HuH-7 (cell line): ENCODE data around the gene IKZF4.
"Not testable (repeated sequence)": the region's sequence is repeated elsewhere in the genome, so short reads cannot be mapped to it uniquely, and the experiment has no call there.

ENCODE experiments used
- DNase-seq: peaks from one replicate; pipeline ENCODE4 v3.0.0; 2011; ENCODE audit warnings: low spot score

Gene IKZF4

DNA sequence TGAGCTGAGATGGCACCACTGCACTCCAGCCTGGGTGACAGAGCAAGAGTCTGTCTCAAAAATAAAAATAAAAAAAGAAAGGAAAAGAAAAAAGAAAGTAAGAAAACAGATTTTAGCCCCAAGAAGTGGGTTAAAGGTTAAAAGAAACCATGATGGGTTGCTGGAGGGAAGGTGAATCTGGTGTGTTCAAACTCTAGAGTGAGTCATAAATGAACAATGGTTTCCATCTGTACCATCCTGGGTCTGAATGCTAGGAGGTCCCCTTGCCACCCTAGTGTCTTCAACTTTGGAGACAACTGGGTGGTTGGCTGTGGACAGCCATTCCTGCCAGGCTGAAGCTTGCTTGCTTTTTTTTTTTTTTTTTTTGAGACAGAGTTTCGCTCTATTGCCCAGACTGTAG, 19.3 kb downstream of the IKZF4 start:
- DNase-seq = no peak

DNA sequence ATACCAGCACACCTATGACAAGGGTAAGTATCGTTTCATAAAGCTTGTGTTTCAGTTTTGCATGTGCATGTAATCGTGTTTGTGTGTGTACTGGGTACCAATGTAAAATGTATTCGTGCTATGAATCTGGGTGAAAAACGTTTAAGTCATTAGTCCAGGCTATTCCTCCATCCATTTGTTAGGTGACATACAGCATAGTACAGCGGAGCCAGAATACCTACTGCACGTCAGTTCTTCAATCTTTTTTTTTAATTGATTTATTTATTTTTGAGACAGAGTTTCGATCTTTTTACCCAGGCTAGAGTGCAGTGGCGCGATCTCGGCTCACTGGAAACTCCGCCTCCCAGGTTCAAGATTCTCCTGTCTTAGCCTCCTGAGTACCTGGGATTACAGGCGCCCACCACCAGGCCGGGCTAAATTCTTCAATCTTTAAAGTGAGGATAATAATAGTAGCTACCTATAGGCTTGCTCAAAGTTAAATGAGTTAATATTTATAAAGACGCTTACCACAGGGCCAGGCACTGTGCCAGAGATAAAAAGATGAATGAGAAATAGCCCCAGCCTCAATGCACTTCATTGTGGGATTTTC, 20.2 kb downstream of the IKZF4 start:
- DNase-seq = no peak

DNA sequence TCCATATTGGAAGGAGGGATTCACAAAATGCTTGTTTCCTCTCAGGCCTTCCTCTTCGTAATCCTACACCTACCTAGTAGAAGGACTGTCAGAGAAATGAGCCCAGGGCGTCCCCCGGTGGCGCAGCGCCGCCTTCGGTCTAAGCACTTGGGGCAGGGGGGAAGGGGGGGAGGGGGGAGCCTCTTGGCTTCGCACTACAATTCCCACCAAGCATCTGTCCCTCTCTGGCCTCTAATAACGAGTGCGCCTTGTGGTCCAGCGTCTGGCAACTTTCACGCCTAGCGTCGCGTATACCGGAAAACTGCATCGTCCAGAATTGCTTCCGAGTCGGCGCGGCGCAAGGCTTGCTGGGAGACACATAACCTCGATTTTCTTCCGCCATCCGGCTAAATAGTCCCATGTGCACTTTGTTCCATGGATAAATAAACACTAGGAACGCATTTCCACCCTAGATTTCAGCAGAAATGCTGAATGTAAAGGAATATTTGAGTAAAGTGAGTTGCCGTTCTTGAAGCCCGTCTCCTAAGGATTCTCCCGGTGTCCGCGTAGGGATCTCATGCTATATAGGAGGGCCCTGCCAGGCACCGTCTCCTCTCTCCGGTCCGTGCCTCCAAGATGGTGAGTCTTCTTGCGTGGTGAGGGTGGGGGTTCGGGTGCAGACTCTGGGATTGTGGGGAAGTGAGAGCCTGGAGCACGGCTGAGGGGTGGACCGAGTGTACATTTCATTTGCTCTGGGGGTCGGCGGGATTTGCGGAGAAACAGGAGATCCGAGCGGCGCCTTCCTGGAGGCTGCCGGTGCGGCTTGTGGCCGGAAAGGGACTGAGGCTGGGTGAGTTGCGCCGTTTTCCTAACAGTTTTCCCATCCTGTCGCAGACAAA, 20.9 kb downstream of the IKZF4 start, which contains the start of gene RPS26:
Gene RPS26, plus strand, starts transcription at position 367 of the 878 bp plus-strand sequence. Its CDS starts 249 bp downstream, at position 616.
- peak; percentile 84 for DNase-seq

DNA sequence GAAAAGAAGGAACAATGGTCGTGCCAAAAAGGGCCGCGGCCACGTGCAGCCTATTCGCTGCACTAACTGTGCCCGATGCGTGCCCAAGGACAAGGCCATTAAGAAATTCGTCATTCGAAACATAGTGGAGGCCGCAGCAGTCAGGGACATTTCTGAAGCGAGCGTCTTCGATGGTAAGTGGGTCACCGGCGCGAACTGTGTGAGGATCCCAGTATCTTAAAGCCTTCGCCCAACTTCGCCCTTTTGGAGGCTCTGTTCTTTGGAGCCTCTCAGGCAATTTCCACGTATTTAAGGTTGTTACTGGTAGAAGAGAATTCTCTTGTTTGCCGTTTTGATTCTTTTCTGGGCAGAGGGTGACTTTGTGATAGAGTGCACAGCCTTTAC, 21.6 kb downstream of the IKZF4 start:
- not testable (repeated sequence) for DNase-seq

DNA sequence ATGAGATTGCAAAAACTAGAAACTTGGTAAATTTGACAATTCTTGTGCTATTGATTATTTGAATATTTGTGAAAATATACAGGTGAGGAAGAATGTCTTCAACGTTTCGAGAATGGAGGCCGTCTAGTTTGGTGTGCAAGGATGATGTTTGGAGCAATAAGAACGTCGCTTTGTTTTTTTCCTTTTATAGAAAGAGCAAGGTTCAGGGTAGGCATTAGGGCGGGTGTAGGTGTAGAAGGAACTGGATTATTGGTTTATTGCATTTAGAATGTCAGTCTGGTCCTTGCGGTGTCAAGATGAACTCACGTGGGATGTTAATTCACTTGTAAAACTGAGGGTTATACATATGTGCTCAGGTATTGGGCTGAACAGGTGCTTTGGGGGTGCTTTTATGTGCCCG, 22.0 kb downstream of the IKZF4 start:
- no peak for DNase-seq

DNA sequence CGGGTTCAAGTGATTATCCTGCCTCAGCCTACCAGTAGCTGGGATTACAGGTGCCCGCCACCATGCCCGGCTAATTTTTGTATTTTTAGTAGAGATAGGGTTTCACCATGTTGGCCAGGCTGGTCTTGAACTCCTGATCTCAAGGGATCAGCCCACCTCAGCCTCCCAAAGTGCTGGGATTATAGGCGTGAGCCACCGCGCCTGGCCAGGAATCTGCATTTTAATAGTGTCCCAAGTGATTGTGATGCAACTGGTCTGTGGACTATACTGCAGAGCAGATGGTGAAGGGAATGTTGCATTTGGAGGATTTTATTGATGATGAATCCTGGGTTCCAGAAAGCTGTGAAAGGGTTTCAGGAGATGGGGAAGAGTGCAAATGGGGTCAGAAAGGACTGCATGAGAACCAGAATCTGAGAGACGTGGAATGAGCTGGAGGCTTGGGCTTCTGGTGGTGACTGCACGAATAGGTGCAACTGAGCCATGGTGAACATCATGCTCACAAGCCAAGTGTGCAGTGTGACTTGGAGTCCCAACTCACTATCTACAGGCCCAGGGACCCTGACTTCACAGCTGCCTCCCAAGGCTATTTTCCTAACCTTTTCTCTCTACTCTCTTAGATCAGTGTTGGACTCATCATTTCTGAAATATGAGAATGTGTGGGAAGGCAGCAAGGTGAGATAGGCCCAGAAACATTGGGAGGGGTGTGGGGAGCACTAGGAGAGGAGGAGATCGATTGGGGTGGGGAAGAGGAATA, 25.4 kb downstream of the IKZF4 start:
- no peak for DNase-seq

DNA sequence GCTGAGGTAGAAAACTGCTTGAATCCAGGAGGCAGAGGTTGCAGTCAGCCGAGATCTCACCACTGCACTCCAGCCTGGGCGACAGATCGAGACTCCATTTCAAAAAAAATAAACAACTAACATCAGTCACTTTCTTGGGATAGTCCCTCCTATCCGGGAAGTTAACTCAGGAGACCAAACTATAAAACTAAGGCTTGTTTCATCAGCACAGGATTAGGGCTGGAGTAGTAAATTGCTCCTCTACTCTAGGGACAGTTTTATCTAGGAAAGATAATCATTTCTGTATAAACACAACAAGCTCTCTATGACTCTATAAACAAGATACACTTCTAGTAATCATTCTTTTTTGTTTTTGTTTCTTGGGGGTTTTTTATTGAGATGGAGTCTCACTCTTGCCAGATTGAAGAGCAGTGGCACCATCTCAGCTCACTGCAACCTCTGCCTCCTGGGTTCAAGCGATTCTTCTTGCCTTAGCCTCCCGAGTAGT, 32.6 kb downstream of the IKZF4 start:
- no peak for DNase-seq

DNA sequence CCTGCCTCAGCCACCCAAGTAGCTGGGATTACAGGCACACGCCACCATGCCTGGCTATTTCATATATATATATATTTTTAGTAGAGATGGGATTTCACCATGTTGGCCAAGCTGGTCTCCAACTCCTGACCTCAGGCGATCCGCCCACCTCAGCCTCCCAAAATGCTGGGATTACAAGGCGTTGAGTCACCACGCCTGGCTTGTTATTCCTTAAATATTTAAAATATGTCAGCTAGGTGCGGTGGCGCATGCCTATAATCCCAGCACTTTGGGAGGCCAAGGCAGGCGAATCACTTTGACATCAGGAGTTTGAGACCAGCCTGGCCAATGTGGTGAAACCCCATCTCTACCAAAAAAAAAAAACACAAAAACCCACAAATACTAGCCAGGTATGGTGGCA, 39.1 kb downstream of the IKZF4 start:
- not testable (repeated sequence) for DNase-seq

DNA sequence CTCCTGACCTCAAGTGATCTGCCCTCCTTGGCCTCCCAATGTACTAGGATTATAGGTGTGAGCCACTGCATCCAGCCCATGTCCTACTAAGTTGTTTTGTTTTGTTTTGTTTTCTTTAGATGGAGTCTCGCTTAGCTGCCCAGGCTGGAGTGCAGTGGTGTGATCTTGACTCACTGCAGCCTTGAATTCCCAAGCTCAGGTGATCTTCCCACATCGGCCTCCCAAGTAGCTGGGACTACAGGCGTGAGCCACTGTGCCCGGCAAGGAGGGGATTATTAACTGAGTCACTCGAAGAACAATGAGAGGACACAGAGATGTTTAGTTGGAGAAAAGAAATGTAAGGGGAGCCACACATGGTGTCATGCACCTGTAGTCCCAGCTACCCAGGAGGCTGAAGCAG, 41.1 kb downstream of the IKZF4 start:
- no peak for DNase-seq

DNA sequence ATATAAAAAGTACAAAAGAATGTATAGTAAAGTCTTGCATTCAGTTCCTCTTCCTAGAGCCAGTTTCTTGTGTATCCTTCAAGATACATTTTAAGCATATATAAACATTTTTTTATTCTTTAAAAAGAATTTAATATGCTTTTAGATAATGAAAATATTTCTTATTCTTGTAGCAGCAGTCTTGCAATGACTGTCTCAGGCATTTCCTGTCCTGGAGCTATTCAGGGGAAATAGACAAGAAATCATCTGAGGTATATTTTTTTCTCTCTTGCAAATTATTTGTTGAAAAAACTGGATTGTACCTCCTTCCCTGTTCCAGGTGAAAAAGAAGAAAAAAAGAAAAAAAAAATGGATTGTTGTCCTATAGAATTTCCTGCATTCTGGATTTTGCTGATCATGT, 42.2 kb downstream of the IKZF4 start:
- DNase-seq = no peak

DNA sequence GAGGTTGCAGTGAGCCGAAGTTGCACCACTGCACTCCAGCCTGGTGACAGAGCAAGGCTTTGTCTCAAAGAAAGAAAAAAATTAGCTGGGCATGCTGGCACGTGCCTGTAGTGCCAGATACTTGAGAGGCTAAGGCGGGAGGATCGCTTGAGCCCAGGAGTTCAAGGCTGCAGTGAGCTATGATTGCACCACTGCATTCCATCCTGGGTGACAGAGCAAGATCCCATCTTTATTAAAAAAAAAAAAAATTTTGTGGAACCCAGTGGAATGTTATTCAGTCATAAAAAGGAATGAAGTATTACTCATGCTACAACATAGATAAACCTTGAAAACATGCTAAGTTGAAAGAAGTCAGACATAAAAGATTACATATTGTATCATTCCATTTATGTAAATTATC, 50.8 kb downstream of the IKZF4 start:
- DNase-seq = no peak

DNA sequence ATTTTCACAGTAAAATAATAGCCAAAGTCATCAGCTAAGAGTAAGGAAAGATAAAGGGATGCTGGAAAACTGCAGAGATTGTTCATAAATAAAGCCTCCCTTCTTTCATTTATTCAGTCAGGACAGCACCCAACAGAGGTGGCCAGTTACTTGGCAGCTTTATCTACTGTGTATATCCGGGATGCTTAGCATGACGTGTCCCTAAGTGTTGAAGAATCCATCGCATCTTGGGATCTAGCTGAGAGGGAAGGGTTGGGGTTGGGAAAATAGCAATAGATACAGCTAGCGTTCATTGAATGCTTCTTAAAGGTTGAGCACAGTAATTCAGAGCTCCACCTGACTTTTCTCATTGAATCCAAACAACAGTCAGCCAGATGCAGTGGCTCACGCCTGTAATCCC, 53.6 kb downstream of the IKZF4 start:
- no peak for DNase-seq

DNA sequence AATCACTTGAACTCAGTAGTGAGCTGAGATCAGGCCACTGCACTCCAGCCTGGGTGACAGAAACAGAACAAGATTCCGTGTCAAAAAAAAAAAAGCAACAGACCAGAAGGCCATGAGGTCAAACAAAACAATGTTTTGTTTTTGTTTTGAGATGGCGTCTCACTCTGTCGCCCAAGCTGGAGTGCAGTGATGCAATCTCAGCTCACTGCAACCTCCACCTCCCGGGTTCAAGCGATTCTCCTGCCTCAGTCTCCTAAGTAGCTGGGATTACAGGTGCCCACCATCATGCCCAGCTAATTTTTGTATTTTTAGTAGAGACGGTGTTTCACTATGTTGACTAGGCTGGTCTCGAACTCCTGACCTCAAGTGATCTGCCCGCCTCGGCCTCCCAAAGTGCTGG, 57.1 kb downstream of the IKZF4 start:
- DNase-seq = not testable (repeated sequence)

DNA sequence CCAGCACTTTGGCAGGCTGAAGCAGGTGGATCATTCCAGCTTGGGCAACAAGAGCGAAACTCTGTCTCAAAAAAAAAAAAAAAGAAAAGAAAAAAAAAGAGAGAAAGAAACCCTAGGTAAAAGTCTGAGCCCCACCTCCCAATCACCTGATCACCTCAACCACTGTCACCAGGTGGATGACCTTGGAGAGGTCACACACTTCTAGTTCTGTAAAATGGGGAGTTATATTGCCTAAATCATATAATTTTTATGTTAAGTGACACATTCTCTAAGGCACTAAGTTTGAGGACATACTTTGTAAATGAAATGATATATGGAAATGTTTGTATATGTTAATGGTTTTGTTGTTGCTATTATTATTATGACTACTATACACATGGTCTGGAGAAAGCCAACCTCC, 57.6 kb downstream of the IKZF4 start:
- no peak for DNase-seq

DNA sequence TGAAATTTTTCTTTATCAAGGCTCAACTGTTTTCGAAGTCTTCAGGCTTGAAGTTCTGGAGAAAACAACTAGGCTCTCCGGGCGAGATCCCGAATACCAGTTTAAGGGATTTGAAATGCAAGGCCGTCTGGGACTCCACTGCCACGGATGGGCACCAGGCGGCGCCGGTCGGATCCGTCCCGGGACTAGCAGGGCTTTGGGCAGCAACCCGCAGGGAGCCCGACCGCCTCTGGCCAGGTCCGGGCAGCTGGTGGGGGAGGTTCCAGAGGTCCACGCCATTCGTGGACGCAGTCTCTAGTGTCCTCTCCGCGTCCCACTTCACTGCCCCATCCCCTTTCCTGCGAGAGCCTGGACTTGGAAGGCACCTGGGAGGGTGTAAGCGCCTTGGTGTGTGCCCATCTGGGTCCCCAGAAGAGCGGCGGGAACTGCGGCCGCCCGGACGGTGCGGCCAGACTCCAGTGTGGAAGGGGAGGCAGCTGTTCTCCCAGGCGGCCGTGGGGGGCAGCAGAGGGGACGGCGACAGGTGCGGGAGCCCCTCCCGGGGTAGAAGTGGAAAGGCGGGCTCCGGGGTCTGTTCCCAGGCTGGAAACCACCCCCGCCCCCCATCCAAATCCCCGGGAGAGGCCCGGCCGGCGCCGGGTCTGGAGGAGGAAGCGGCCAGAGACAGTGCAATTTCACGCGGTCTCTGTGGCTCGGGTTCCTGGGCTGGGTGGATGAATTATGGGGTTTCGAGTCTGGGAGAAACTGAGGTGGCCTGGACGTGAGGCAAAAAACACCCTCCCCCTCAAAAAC, 58.3 kb downstream of the IKZF4 start:
- peak; percentile 92 for DNase-seq

DNA sequence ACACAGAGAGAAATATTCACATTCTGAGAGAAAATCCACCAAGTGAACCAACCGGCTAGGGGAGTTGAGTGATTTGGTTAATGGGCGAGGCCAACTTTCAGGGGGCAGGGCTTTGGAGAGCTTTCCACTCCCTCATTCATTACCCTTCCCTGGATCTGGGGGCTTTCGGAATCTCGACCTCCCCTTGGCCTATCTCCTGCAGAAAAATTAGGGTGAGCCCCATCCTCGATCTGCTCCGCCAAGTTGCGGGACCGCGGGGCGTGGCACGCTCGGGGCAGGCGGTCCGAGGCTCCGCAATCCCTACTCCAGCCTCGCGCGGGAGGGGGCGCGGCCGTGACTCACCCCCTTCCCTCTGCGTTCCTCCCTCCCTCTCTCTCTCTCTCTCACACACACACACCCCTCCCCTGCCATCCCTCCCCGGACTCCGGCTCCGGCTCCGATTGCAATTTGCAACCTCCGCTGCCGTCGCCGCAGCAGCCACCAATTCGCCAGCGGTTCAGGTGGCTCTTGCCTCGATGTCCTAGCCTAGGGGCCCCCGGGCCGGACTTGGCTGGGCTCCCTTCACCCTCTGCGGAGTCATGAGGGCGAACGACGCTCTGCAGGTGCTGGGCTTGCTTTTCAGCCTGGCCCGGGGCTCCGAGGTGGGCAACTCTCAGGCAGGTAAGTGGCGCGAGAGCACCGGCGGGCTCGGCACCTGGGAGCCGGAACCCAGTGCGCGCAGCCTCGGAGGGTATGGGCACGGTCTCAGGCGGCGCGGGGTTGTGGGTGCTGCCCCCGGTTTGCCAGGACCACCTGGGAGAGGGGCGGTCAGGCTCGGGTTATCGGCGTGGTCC, 59.1 kb downstream of the IKZF4 start, which contains the start of gene ERBB3:
Gene ERBB3, plus strand, starts transcription at position 443 of the 833 bp plus-strand sequence. Its CDS starts 136 bp downstream, at position 579.
- peak; percentile 91 for DNase-seq

DNA sequence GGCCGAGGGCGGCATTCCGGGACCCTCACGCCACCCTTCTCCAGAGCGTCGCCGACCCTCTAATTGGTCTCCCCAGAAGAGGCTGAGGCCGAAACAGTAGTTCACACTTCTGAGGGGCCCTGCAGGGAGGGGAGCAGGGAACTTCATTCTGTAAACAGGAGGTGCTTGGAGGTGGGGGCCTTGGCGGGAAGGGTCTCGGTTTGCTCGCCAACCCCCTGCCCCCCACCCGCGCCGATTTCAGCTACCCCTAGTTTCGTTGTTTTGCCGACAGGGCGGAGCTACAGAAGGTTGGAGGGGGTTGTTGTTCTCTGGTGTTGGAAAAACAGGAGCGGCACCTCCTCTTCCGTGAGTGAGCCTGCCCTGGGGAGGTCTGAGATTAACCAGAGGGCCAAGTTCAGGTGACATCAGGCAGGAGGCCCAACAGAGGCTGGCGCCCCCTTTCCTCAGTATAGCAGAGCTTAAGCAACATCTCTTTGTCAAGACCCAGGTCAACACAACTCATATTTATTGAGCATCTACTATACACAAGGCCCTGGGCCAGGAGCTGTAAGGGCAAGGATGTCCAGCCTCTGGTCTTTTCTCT, 59.8 kb downstream of the IKZF4 start:
- peak; percentile 75 for DNase-seq

DNA sequence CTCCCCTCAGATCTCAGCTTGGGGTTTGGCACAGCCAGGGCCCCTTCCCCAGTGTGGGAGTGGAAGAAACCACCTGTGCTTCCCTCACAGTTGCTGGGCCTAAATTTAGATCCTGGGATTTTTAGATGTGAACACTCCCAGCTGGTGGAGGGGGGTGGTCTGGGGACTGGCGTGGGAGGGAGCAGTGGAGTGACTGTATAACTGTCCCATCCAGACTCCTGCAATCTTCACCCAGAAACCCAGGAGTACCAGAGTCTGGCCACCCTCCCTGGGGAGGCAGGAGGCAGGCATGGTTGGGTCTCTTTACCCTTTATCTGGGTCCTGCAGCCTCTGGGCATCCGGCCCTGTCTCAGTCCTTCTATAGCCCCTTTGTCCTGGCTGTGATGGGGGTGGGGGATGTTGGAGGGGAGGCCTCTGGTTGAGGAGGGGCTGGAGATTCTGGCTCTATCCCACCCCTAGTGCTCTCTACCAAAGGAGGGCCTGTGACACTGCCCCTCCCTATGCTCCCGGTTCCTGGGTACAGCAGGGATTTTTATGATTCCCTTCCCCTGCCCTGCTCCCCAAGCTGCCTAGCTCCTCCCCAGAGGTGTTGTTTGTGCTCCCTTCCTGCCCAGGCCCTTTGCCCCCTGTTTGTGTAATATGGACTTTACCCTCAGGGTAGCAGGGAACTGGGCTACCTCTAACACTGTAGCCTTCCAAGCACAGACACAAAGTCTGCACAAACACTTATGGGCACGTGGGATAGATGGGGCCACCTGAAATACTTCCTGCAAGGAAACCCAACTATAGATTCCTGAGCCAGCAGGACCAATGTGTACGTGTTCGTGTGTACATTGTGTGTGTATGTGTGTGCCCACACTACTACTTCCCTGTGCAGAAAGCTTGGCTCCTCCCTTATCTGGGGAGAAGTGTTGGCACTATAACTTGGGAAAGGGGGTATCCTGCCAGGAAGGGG, 60.8 kb downstream of the IKZF4 start:
- peak; percentile 88 for DNase-seq

DNA sequence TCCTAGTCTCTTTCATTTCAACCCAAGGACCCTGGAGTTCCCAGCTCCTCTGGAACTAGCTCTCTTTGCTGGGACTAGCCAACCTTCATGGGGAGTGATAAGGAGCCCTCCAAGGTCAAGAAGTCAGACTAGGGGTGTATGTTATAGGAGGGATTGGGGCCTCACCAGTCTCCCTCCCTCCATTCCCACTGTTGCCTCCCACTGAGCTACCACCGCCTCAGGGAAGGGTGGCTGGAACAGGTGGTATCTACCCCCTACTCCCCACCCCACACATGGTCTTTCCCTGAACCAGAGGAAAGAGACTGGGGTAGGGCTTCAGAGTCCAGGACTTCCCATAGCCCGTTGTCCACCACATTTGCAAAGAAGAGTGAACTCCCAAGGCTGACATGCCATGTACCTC, 61.5 kb downstream of the IKZF4 start:
- DNase-seq = no peak
